Smooth muscle cell of the brain vasculature (primary cell): ENCODE data around the gene ZFP91.

Source experiments
- DNase-seq: peaks from one replicate; pipeline ENCODE4 v3.0.0-alpha.2; 2012; ENCODE audit warnings: low read depth, low spot score

The ZFP91 gene

DNA sequence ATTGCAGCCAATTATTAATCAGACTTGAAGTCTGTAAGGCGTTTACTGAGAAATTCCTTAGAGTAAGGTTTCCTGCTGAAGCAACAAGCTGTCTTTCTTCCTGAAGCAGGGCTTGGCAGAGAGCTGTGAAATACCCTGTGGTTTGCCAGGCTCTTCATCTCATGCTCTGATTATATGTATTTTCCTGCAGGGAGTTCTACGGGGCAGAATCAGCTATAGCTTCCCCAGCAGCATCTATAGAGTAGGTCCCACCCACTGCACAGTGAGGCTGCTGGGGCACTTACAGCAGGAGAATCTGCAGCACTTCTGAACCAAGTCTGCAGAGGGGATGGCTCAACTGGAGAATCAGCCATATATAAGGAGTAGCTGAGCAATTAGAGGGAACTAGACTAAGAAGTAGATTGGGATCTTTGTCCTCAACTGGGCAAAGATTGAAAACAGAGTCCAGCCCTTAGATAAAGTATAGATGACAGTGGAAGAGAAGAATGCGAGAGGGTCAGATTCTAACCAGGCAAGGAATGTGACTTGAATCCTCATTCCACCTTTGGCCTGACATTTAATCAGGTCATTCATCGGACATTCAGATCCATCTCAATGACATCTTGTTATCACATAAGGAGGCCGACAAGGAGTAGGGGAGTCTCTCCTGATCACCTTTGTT is 81.2 kb downstream of the ZFP91 start:
- no peak for DNase-seq
